Neural crest cell (in vitro differentiated cells): ENCODE data around the gene COL12A1. TPM values are rescaled to one million over a fixed set of nuclear protein-coding genes. Genes with fewer than 3 reads are reported as not detected.

Source experiments
- DNase-seq: peaks from one replicate; pipeline ENCODE4 v3.0.0; 2021; ENCODE audit warnings: low read depth, mixed read lengths, low spot score
- H3K27ac Mint-ChIP-seq: one replicate; pipeline ENCODE4 v1.8.0; 2021; ENCODE audit warnings: mild to moderate bottlenecking, mixed read lengths; ENCODE audit not compliant: unreplicated experiment
- H3K27me3 Mint-ChIP-seq: 2 replicates; pipeline ENCODE4 v1.8.0; 2021; ENCODE audit warnings: low read depth, mild to moderate bottlenecking, mixed read lengths
- H3K36me3 Mint-ChIP-seq: 2 replicates; pipeline ENCODE4 v1.8.0; 2021; ENCODE audit warnings: low read depth, mild to moderate bottlenecking, mixed read lengths
- H3K4me1 Mint-ChIP-seq: 2 replicates; pipeline ENCODE4 v1.8.0; 2021; ENCODE audit warnings: mixed read lengths
- H3K4me3 Mint-ChIP-seq: one replicate; pipeline ENCODE4 v1.8.0; 2021; ENCODE audit warnings: mild to moderate bottlenecking, mixed read lengths
- H3K9me3 Mint-ChIP-seq: 2 replicates; pipeline ENCODE4 v1.8.0; 2021; ENCODE audit warnings: mixed read lengths
- CTCF ChIP-seq: fragments of 200-600 bp; sonication (generic); conservative IDR thresholded peaks from 2 replicates; pipeline ENCODE4 v1.5.0; 2021; ENCODE audit warnings: antibody characterized with exemption, mild to moderate bottlenecking
- total RNA-seq: library from RNA; stranded (reverse); gene quantifications from 2 replicates; pipeline ENCODE4 v1.2.1, GENCODE V29; 2021

COL12A1 gene
- total RNA-seq, 1 donor from 2014 or later = 50.2 TPM

GRCh38 chr6:75081921-75082320, 123.9 kb downstream of the COL12A1 start:
- Mint-ChIP-seq H3K27ac (no peak overlapping the region), H3K4me1 (peaks cover 10% of the 10 kb centered on the region), H3K27me3 (peaks cover 19% of the 10 kb centered on the region), H3K36me3 (peaks cover 2% of the 10 kb centered on the region), H3K9me3 (no peaks in the 10 kb centered on the region), H3K4me3 (no peak overlapping the region)
- no peak for TF ChIP-seq CTCF
- DNase-seq = no peak

GRCh38 chr6:75081047-75081446, 124.8 kb downstream of the COL12A1 start:
- no peak overlapping the region for H3K27ac Mint-ChIP-seq
- H3K36me3 Mint-ChIP-seq = peaks cover 2% of the 10 kb centered on the region
- DNase-seq = no peak
- H3K9me3 Mint-ChIP-seq = no peaks in the 10 kb centered on the region
- peaks cover 10% of the 10 kb centered on the region for H3K4me1 Mint-ChIP-seq
- no peak overlapping the region for H3K4me3 Mint-ChIP-seq
- H3K27me3 Mint-ChIP-seq = peaks cover 19% of the 10 kb centered on the region
- TF ChIP-seq CTCF = no peak

GRCh38 chr6:75079589-75079988, 126.3 kb downstream of the COL12A1 start:
- Mint-ChIP-seq H3K9me3 (no peaks in the 10 kb centered on the region), H3K36me3 (no peaks in the 10 kb centered on the region), H3K4me3 (no peak overlapping the region), H3K27ac (no peak overlapping the region), H3K27me3 (peaks cover 6% of the 10 kb centered on the region), H3K4me1 (peaks cover 3% of the 10 kb centered on the region)
- DNase-seq = no peak
- no peak for TF ChIP-seq CTCF

GRCh38 chr6:75077701-75078100, 128.2 kb downstream of the COL12A1 start:
- H3K27ac Mint-ChIP-seq = no peak overlapping the region
- no peak overlapping the region for H3K4me3 Mint-ChIP-seq
- no peaks in the 10 kb centered on the region for H3K27me3 Mint-ChIP-seq
- H3K9me3 Mint-ChIP-seq = no peaks in the 10 kb centered on the region
- DNase-seq = no peak
- H3K4me1 Mint-ChIP-seq = no peaks in the 10 kb centered on the region
- H3K36me3 Mint-ChIP-seq = no peaks in the 10 kb centered on the region
- TF ChIP-seq CTCF = no peak

- no peaks in the 10 kb centered on the region for H3K27me3 Mint-ChIP-seq
- no peaks in the 10 kb centered on the region for H3K9me3 Mint-ChIP-seq
- H3K36me3 Mint-ChIP-seq = no peaks in the 10 kb centered on the region
- TF ChIP-seq CTCF = no peak
- H3K27ac Mint-ChIP-seq = no peak overlapping the region
- no peak for DNase-seq
- H3K4me3 Mint-ChIP-seq = no peak overlapping the region
- no peaks in the 10 kb centered on the region for H3K4me1 Mint-ChIP-seq
Observed at GRCh38 chr6:75076009-75076408, 129.8 kb downstream of the COL12A1 start.

- H3K4me1 Mint-ChIP-seq = peaks cover 4% of the 10 kb centered on the region
- no peak overlapping the region for H3K4me3 Mint-ChIP-seq
- DNase-seq = no peak
- H3K27me3 Mint-ChIP-seq = no peaks in the 10 kb centered on the region
- peak overlapping the region; percentile 20 for H3K27ac Mint-ChIP-seq
- TF ChIP-seq CTCF = no peak
- peaks cover 2% of the 10 kb centered on the region for H3K36me3 Mint-ChIP-seq
- H3K9me3 Mint-ChIP-seq = peaks cover 2% of the 10 kb centered on the region
Observed at GRCh38 chr6:75070244-75070643, 135.6 kb downstream of the COL12A1 start.
